GM13976 (cell line): ENCODE data around the gene RAB40B.
"Not testable (repeated sequence)": the region's sequence is repeated elsewhere in the genome, so short reads cannot be mapped to it uniquely, and the experiment has no call there.

Source experiments
- DNase-seq: peaks from one replicate; pipeline ENCODE4 v3.0.0; 2012; ENCODE audit warnings: low spot score
- in situ Hi-C: fragments of 300-500 bp; cut with MboI; formaldehyde crosslinking; loops from one replicate; pipeline ENCODE4 v1.12.0; 2022; ENCODE audit warnings: low sequenced_read_pairs, mixed read lengths, inconsistent platforms; ENCODE audit not compliant: unreplicated experiment
- TF ChIP-seq, protein P1 (sequence below): IDR thresholded peaks from 2 replicates; pipeline ENCODE4 v1.5.1; 2012; ENCODE audit warnings: borderline replicate concordance, mild to moderate bottlenecking; ENCODE audit not compliant: insufficient read depth; ENCODE audit errors: extremely low read depth, missing control alignments, control extremely low read depth

RAB40B gene, protein sequence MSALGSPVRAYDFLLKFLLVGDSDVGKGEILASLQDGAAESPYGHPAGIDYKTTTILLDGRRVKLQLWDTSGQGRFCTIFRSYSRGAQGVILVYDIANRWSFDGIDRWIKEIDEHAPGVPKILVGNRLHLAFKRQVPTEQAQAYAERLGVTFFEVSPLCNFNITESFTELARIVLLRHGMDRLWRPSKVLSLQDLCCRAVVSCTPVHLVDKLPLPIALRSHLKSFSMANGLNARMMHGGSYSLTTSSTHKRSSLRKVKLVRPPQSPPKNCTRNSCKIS

DNA sequence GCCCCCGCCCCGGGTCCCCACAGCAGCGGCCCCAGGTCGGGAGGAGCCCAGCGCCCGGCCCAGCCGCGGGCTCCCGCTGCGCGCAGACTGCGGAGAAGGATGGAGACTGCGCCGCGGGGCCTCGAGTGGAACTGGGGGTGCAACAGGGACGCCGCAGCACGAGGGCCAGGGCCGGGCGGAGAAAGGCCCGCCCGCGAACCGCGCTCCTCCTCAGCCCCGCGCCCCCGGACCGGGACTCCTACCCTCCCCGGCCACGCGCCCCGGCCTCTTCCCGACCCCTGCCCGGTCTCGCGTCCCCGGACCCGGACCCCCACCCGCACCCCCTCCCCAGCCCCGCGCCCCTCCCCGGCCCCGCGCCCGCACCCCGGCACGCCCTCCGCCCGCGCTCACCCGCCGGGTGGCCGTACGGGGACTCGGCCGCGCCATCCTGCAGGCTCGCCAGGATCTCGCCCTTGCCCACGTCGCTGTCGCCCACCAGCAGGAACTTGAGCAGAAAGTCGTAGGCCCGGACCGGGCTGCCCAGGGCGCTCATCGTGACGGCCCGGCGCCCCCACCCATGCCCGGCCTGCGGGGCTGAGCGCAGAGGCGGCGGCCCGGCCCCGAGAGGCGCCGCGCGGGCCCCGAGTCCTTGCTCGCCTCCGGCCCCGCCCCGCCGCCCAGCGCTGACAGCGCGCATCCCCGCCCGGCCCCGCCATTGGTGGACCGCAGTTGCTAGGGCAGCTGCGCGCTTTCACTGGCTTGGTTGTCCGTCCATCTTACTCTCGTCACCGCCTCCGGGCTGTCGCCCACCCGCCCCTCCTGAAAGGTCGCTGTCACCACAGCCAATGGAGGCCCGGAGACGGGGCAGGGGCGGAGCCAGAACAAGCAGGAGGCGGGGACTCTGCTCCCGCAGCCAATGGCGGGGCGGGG lies at the start of gene RAB40B:
Gene RAB40B (minus strand): TSS at position 634 of the 909 bp plus-strand sequence. CDS start 102 bp downstream, at position 532.
- peak; percentile 100 for DNase-seq
- in situ Hi-C loops: no loop called here
- TF ChIP-seq, protein P1, sequence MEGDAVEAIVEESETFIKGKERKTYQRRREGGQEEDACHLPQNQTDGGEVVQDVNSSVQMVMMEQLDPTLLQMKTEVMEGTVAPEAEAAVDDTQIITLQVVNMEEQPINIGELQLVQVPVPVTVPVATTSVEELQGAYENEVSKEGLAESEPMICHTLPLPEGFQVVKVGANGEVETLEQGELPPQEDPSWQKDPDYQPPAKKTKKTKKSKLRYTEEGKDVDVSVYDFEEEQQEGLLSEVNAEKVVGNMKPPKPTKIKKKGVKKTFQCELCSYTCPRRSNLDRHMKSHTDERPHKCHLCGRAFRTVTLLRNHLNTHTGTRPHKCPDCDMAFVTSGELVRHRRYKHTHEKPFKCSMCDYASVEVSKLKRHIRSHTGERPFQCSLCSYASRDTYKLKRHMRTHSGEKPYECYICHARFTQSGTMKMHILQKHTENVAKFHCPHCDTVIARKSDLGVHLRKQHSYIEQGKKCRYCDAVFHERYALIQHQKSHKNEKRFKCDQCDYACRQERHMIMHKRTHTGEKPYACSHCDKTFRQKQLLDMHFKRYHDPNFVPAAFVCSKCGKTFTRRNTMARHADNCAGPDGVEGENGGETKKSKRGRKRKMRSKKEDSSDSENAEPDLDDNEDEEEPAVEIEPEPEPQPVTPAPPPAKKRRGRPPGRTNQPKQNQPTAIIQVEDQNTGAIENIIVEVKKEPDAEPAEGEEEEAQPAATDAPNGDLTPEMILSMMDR: no peak

DNA sequence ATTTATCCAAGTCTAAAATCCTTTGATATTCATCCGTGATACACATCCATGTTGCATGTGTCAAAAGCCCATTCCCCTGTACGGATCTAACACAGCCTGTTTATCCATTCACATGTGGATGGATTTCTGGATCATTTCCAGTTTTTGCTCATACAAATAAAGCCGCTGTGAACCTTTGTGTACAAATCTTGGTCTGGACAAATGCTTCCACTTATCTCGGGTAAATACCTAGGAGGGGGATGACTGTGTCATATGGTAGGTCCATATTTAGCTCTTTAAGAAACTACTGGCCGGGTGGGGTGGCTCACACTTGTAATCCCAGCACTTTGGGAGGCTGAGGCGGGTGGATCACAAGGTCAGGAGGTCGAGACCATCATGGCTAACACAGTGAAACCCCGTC lies 47.0 kb upstream of the RAB40B start:
- no peak for DNase-seq
- in situ Hi-C loops: no loop called here
- TF ChIP-seq, protein P1: no peak

DNA sequence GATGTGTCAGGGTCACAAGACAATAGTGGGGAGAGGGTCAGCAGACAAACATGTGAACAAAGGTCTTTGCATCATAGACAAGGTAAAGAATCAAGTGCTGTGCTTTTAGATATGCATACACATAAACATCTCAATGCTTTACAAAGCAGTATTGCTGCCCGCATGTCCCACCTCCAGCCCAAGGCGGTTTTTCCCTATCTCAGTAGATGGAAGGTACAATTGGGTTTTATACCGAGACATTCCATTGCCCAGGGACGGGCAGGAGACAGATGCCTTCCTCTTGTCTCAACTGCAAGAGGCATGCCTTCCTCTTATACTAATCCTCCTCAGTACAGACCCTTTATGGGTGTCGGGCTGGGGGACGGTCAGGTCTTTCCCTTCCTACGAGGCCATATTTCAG lies 46.2 kb upstream of the RAB40B start:
- in situ Hi-C loops: not testable (repeated sequence)

DNA sequence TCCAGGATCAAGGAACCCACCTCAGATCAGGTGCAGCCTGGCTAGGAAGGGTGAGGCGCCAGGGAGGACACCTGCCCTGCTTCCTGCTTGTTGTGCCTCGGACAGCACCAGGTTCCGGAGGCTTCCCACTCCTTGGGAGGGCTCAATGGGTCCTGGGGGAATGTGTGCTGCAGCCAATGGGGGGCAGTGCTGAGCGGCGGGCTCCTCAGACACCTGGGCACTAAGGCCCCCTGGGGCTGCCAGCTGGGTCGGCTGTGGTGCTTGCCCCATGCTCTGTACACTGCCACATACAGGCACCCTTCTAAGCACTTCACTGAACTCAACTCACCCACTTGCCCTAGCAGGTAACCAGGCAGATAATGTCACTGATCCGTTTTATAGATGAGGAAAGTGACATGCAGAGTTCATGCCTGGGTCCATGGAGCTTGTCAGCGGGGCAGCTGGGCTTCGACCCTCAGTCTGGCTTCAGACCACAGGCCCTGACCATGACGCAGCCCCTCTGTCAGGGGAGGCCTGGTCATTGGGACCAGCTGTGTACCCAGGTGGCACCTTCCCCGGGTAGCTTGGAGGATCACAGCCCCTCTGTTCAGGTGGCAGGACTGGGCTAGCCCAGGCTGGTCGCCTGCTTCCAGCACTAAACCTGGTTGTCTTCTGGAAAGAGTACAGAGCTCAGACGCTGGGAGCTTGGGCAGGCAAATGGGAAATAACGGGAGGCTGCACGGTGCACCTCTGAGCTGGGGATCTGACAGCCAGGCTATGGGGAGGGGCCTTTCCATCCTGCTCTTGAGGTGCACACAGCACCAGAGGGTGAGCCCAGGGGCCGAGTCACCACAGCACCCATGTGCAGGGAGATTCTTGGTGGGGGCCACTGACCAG lies 45.1 kb upstream of the RAB40B start:
- DNase-seq: no peak
- TF ChIP-seq, protein P1: no peak
- in situ Hi-C loops: no loop called here

More for the DNA sequence above, 46.2 kb upstream of the RAB40B start:
- DNase-seq: not testable (repeated sequence)

DNA sequence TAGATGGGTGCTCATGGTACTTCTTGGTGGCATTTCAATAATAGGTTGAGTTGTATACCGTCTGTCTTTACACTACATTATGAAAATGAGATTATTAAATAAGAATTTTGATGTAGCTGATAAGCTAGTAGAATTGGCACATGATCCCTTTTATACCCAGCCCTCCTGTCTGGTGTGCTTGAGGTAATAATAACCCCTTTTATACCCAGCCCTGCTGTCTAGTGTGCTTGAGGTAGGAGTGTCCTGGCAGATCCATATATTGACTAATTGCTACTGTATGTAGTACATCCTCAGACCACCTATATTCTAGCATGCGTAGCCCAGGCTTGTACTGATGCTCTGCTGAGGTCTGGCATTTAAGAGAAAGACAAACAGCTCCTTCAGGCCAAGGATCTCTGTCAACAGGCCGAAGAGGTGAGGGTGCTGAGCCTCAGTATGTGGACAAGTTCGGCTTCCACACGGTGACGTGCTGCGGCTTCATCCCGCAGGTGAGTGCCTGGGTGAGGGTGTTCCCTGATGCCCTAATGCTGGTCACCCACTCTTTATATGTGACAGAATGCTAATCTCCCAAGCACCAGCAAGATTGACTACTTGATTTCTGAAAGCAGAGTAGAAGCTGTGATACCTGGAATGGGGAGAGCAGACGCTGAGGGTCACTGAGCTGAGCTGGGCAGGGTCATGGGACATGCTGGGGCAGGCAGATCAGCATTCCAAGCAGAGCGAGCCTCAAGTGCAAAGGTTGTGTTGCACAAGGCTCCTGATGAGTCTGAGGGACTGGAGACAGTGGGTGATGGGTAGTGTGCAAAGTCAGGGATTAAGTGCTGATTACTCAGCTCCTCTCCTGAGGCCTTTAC lies 42.6 kb upstream of the RAB40B start:
- no peak for DNase-seq
- TF ChIP-seq, protein P1: no peak
- in situ Hi-C loops: no loop called here

DNA sequence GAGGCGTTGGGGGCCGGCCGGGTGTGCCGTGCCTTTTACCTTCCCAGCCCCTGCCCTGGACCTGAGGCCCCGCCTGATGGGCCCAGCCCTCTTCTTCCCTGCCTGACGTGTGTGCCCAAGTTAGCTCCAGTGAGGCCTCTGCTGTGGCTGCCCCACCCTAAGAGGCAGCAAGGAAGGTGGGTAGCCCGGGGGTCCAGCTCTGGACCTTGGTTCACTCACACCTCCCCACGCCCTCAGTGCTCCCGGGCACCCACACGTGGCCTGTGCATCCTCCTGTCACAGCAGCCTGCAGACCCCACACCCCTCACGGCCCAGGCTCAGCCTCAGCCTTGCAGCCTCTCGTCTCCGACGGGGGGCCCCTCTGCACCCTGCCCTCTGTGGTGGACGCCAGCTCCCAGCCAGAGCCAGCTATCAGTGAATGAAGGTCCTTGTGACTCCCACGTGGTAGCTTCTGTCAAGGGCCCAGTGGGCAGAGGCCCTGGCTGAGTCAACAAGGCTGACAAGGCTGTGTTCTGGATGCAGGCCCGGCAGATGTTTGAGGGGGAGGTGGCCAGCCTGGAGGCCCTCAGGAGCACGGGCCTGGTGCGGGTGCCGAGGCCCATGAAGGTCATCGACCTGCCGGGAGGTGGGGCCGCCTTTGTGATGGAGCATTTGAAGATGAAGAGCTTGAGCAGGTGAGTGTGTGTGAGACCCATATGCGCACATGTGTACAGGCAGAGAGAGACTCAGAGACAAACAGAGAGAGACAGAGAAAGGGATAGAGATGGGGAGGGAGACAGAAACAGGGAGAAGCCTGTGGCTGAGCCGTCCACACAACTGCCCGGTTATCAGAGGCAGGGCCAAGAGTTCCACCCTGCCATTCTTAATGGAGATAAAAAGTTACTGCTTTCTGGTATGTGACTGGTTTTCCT lies 39.7 kb upstream of the RAB40B start:
- in situ Hi-C loops: no loop called here
- TF ChIP-seq, protein P1: no peak
- no peak for DNase-seq
